GDM1 (cell line): Measurements from ENCODE around the gene RNASE7.
"Not testable (repeated sequence)": the region's sequence is repeated elsewhere in the genome, so short reads cannot be mapped to it uniquely, and the experiment has no call there.

Experiments
- DNase-seq: peaks from one replicate; lab custom pipeline; 2025; lab: John Stamatoyannopoulos, UW

The RNASE7 gene

GRCh38 chr14:21041676-21042433 lies at the start of gene RNASE7:
Gene RNASE7, plus strand, starts transcription at chr14:21042362. Its CDS starts 631 bp downstream, at chr14:21042993.
- DNase-seq = no peak

DNA sequence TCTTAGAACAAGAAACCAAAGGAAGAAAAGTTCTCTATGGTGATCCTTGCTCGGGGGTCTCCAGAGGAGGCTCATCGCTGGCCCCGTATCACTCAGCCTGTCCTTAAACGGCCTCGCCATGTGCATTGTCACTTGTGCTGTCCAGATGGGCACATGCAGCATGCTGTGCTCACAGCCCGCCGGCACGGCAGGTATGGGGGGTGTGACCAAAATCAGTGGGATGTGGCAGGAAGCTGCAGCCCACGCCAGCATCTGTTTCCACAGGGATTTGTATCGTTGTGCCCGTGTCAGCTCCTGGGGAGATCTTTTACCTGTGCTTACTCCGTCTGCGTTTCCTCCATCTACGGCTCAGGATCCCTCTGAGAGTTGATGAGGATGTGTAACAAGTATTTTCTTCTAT lies 45.6 kb upstream of the RNASE7 start:
- no peak for DNase-seq

GRCh38 chr14:20997115-20997514 lies 45.0 kb upstream of the RNASE7 start:
- DNase-seq = no peak

DNA sequence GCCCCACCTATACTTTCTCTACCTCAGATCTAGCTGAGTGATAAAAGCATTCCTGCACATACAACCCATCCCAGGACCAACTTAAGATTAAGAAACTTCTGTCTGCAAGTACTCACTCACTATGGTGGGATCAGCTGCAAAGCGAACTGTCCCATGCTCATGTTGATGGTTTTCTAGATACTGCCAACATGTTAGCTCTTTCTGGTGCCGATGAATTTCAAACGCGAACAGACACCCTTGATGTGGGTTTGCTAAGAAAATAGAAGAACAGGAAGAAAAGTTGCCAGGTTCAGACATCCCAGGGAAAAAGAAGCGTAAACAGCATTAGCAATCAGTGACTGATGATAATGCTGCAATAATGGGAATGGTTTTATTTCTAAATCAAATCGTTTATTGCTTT lies 44.6 kb upstream of the RNASE7 start:
- no peak for DNase-seq

DNA sequence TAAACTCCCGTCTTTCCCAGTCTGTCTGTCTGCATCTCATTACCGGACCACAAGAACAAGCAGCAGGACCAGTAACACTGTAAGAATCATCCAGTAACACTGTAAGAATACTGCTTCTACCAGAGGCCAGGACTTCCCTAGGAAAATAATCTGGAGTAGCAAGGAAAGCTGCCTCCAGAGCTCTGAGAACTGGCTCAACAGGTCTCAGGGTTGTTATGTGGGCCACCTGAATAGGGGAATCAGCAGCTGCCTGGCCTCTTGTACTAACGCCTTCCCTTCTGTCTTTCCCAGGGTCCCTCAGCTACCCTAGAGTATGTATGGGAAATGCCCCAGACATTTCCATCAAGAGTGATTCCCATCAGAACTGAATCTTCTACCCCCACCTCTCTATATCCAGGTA lies 44.0 kb upstream of the RNASE7 start:
- DNase-seq = no peak

DNA sequence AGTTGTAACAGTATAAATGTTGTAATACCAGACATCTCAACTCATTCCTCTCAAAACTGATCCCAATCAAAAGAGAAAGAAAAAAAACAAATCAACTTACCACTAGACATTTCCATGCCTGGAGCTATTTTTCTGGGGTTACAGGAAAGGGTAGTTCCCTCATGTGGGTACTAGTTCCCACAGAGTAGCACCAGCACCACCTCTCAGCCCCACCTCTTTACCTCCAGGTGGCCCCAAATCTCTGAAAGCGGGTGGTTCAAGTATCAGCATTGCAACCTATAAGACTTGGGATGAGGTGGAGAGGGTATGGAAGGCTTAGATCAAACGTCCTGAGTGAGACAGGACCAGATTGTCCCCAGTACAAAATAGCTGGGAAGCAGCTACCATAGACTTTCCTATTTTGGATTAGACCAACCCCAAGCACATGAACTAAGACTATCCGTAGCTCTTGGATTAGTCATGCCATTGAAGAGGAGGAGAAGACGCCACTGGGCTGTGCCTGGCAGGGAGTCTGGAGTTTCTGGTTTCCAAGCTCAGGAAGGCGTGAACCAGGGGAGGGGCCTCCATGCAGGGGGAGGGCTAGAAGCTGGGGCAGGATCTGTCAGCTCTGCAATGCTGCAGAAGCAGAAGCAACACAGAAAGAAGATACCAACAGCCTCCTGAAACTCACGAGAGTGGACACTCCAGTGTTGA lies 43.3 kb upstream of the RNASE7 start, which contains the start of gene SLC39A2:
Gene SLC39A2 (plus strand): TSS at position 620 of the 693 bp plus-strand sequence. CDS start 154 bp downstream, outside the sequence.
- DNase-seq = no peak

DNA sequence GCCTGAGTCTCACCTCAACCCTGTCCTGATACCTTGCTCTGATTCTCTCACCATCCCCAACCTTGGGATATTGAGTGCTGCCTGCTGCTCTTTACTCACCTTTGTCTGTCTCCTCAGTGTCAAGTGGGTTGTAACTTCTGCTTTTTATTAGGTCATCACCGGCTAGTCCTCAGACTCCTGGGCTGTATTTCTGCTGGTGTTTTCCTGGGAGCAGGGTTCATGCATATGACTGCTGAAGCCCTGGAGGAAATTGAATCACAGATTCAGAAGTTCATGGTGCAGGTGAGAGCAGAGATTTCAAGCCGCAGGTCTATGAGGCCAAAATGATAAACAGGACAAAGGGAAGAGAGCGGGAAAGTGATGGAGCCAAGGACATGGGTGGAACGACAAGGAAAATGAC lies 42.6 kb upstream of the RNASE7 start:
- DNase-seq = no peak

DNA sequence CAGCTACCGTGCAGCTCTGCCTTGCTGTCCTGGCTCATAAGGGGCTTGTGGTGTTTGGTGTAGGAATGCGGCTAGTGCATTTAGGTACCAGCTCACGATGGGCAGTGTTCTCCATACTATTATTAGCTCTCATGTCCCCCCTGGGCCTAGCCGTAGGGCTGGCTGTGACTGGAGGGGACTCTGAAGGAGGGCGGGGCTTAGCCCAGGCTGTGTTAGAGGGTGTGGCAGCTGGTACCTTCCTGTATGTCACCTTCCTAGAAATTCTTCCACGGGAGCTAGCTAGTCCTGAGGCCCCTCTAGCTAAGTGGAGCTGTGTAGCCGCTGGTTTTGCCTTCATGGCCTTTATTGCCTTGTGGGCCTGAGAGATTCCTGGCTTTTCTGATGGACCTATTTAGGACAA lies 40.9 kb upstream of the RNASE7 start:
- no peak for DNase-seq

DNA sequence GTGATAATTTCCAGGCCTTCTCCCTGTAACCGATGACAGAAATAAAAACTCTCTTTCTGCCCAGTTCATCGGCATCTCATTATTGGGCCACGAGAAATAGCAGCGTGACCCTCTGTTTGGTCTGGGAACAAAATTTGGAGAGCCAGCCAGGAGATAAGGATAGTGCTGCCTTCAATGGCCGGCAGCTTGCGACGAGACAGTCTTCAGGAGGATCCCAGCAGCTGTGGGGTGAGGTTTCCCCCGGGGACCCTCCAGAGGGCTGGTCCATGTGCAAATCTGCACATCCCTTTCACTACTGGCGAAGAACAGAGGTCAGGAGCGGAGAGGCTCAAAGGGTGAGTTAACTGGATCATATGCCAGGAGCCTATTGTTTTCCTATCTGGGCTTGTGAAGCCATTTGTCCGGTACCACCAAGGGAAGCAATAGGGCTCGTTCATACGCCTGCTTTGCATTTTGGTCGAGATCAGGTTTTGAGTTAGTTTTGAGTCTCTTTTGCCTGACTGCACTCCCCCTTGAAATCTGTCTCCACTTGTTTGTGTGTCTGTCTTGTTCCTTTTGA lies 38.3 kb upstream of the RNASE7 start:
- DNase-seq = no peak

- DNase-seq = not testable (repeated sequence)
Observed at GRCh38 chr14:21009721-21010120, 32.4 kb upstream of the RNASE7 start.

DNA sequence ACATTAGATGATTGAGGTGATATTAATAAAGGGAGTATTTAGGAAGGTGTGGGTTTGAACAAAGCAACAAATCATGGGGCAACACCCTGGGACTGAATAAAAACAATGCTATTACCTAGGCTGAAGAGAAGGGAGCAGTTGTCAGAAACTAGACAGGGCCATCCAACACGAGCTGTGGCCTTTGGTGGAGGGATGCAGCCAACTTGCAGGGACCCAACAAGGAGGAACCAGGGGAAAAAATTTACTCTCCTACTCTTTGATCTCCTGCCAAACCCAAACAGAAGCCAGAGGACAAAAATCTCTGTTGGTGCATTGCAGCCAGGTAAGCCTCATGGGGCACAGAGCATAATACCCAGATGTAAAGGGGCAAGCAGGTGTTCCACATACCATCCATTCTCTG lies 31.0 kb upstream of the RNASE7 start:
- no peak for DNase-seq

GRCh38 chr14:21014761-21015190 lies 27.4 kb upstream of the RNASE7 start:
- peak; percentile 66 for DNase-seq

GRCh38 chr14:21015312-21015711 lies 26.9 kb upstream of the RNASE7 start:
- no peak for DNase-seq

DNA sequence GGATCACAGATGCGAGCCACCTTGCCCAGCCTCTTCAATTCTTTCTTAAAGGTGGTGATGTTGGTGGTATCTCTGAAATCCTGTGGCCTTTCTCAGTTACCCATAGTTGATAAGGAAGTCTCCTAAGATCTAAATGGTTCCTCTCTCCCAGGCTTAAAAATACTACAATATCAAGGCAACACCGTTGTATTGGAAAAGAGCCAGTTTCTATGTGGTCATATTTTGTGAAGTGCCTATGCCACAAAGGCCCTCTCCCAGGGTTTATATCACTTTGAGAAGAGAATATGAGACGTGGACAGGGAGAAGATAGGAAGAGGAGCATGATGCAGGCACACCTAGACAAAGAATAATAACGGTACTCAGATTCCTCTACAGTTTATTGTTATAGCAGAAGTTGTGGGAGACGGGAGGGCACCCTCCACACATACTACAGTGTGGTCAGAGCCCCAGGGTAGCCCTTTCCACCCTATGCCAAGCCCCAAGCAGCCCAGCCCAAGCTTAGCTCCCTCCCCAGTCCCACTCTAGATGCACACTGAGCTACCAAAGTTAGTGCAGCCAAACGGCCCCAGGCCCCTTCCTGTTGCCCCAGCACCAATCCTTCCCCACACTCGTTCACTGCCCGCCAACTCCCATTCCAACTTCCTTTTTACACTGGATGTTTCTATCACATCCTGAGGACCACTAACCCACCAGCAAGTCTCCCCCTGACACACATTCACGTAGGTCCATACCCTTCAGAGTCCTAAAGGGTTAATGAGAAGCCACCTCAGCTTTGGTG lies 25.6 kb upstream of the RNASE7 start:
- DNase-seq = no peak

DNA sequence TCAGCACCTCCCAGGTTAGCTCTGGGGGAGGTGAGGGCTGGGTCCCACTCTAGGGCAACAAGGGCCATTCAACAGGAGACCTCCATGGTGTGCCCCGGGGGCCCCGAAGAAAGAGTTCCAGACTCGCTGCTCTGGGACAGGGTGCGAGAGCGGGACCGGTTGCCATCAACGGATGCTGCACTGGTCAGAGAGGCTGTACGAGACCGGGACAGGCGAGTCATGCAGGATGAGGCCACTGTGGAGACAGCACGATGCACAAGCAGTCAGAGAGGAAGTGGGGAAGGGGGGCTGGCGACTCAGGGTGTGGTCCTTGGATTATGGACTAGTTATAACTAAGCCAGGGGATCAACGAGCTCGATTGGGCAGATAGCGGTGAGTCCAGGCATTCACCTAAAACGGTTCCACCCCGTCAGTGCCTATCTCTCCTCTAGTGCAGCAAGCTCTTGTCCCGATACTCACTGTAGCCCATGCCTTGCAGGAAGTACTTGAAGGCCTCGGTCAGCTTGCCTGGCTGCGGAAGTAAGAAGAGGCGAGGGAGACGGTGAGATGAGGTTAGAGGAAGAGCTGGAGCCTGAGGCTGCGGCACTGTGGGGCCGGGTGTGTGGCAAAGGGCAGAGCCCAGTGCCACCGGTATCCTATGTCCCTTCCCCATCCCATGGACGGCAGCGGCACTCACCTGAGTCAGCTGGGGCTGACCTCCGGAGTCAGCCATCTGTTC lies 24.5 kb upstream of the RNASE7 start:
- DNase-seq = no peak

- DNase-seq = no peak
Observed at GRCh38 chr14:21018286-21018685, 23.9 kb upstream of the RNASE7 start.

DNA sequence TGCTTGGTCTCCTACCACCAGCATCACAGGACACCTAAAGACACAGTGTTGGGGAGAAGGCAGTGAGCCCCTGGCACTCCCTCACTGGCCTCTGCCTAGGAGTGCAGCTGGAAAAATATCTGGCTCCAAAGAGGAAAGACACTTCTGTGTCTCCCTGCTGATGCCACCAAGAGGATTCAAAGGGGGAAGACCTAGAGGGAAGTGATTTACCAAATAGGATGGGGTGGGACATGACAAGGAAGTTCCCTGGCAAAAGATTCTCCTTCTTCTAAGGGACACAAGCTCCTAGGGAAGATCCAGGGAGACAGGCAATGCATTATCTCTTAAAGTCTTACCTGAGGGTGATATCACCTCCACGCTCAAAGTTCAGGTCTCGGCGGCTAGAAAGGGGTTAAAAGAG lies 23.4 kb upstream of the RNASE7 start:
- DNase-seq = no peak

DNA sequence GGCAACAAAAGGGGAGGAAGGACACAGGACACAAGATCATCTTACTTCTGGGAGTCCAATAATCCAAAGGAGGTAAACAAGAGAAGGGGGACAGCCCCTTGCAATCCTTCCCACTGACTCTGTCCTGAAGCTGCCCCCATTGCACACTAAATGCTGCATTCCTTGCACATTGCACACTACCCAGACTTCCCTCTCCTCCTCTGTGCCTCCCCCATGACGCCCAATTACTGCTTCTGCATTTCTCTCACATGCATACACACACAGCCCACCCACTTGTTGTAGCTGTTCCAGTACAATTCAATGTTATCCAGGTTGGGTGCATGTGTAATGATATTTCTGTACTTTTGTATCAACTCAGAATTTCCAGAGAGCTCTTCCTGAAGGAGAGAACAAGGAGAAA lies 22.8 kb upstream of the RNASE7 start:
- no peak for DNase-seq

DNA sequence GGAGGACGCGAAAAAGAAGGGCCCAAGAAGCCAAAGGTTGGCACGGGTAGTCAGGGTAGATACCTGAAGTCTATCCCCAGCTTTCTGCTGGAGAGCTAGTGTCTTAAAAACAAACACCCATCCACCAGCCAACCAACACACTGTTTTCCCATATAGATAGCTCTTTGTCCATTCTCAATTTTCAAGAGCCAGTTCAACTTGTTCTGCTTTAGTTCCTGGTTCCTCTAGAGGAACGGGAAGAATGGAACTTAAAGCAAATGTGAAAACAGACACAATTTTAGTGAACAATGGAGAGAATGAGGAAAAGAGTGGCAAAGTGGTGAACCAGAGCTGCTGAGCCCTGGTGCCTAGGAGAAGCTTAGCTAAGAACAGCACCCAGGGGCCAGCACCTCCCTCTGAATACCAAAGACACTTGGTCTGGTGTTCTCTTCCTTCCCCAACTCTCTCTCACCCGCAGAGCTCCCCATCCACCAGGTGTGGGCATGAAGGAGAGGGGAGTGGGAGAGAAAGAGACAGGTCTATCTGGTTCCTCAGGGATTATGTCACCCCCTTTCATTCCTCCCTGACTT lies 21.1 kb upstream of the RNASE7 start:
- DNase-seq = no peak

- no peak for DNase-seq
Observed at GRCh38 chr14:21022686-21023085, 19.5 kb upstream of the RNASE7 start.

DNA sequence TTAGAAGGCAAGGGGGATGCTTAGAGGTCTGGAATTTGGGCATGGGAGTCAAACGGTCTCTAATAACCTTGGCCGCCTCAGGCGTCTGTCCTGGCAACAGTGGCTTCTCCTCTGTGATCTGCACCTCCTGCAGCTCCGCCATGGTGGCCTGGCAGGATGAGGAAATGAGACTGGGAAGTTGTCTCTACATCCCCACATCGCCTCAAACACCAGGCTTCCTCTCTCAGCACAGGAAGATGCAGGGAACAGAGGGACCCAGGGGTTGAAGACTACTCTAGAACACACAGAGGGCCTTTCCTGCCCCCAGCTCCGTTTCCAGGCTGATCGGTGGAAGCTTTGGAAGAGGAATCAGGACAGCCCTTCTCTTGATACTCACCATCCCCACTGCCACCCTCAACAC lies 19.0 kb upstream of the RNASE7 start:
- DNase-seq = no peak
